ENCODE measurements around the gene TOP2B.

Gene TOP2B

GRCh38 chr3:25572336-25572735 lies 92.4 kb downstream of the TOP2B start:
- Histone ChIP-seq H3K79me2 (ENCODE audit: control insufficient read depth, insufficient read depth, low read length, poor library complexity) (no peaks in the 10 kb centered on the region), H3K27me3 (ENCODE audit: insufficient read depth, low read length) (no peaks in the 10 kb centered on the region), H3K23ac (ENCODE audit: low read length) (no peak overlapping the region), H2AK5ac (ENCODE audit: low read length) (no peak overlapping the region), H2BK120ac (ENCODE audit: insufficient read depth, low read length, poor library complexity) (no peak overlapping the region), H3K18ac (ENCODE audit: low read length) (no peak overlapping the region), H3K9me3 (ENCODE audit: insufficient read depth, low read depth, low read length) (no peaks in the 10 kb centered on the region), H2AFZ (ENCODE audit: insufficient read depth, low read length, poor library complexity) (no peak overlapping the region), H3K9ac (ENCODE audit: low read length) (no peak overlapping the region), H3K4me2 (ENCODE audit: low read length) (no peak overlapping the region), H3K27ac (ENCODE audit: low read depth, low read length) (no peak overlapping the region), H3K4me1 (ENCODE audit: control insufficient read depth in 1 of 2, insufficient read depth in 2 of 2, low read length in 2 of 2) (peaks cover 0 to 9% of the 10 kb centered on the region in 2 experiments), H2BK12ac (ENCODE audit: low read length) (no peak overlapping the region), H3K36me3 (ENCODE audit: control insufficient read depth in 1 of 2, insufficient read depth in 2 of 2, low read length in 2 of 2) (peaks cover 7 to 9% of the 10 kb centered on the region in 2 experiments), H3K79me1 (ENCODE audit: low read length) (no peaks in the 10 kb centered on the region), H2BK5ac (ENCODE audit: low read depth, low read length, poor library complexity) (no peak overlapping the region), H4K8ac (ENCODE audit: low read depth, low read length) (no peak overlapping the region), H3K14ac (ENCODE audit: low read length) (no peak overlapping the region), H3K4me3 (ENCODE audit: low read depth, low read length) (no peak overlapping the region), H4K91ac (ENCODE audit: low read depth, low read length) (no peak overlapping the region), H4K12ac (ENCODE audit: low read depth, low read length) (no peak overlapping the region), H3K4ac (ENCODE audit: low read depth, low read length) (no peak overlapping the region)
- no CpG with 5 or more reads among the region's 3 CpGs for WGBS (ENCODE audit: extremely low coverage, insufficient coverage, insufficient read length)
- DNase-seq, result no peak

- Histone ChIP-seq H3K27me3 (ENCODE audit: insufficient read depth, low read length) (no peaks in the 10 kb centered on the region), H3K4ac (ENCODE audit: low read depth, low read length) (no peak overlapping the region), H3K36me3 (ENCODE audit: control insufficient read depth in 1 of 2, insufficient read depth in 2 of 2, low read length in 2 of 2) (peaks cover 7 to 9% of the 10 kb centered on the region in 2 experiments), H3K9me3 (ENCODE audit: insufficient read depth, low read depth, low read length) (no peaks in the 10 kb centered on the region), H4K8ac (ENCODE audit: low read depth, low read length) (no peak overlapping the region), H2BK5ac (ENCODE audit: low read depth, low read length, poor library complexity) (no peak overlapping the region), H3K23ac (ENCODE audit: low read length) (no peak overlapping the region), H3K4me2 (ENCODE audit: low read length) (no peak overlapping the region), H3K79me2 (ENCODE audit: control insufficient read depth, insufficient read depth, low read length, poor library complexity) (no peaks in the 10 kb centered on the region), H3K14ac (ENCODE audit: low read length) (no peak overlapping the region), H3K4me3 (ENCODE audit: low read depth, low read length) (no peak overlapping the region), H3K4me1 (ENCODE audit: control insufficient read depth in 1 of 2, insufficient read depth in 2 of 2, low read length in 2 of 2) (peaks cover 0 to 9% of the 10 kb centered on the region in 2 experiments), H2AK5ac (ENCODE audit: low read length) (no peak overlapping the region), H2BK120ac (ENCODE audit: insufficient read depth, low read length, poor library complexity) (no peak overlapping the region), H3K27ac (ENCODE audit: low read depth, low read length) (no peak overlapping the region), H3K9ac (ENCODE audit: low read length) (no peak overlapping the region), H2AFZ (ENCODE audit: insufficient read depth, low read length, poor library complexity) (no peak overlapping the region), H3K79me1 (ENCODE audit: low read length) (no peaks in the 10 kb centered on the region), H3K18ac (ENCODE audit: low read length) (no peak overlapping the region), H4K12ac (ENCODE audit: low read depth, low read length) (no peak overlapping the region), H2BK12ac (ENCODE audit: low read length) (no peak overlapping the region), H4K91ac (ENCODE audit: low read depth, low read length) (no peak overlapping the region)
- WGBS (ENCODE audit: extremely low coverage, insufficient coverage, insufficient read length), result no CpG with 5 or more reads among the region's 6 CpGs
- no peak for DNase-seq
Observed at GRCh38 chr3:25571285-25571684, 93.4 kb downstream of the TOP2B start.

- H2BK5ac ChIP-seq (ENCODE audit: low read depth, low read length, poor library complexity), result no peak overlapping the region
Observed at GRCh38 chr3:25568525-25569078, 96.1 kb downstream of the TOP2B start.

GRCh38 chr3:25567806-25568524 lies 96.7 kb downstream of the TOP2B start:
- WGBS (ENCODE audit: extremely low coverage, insufficient coverage, insufficient read length), result no CpG with 5 or more reads among the region's 14 CpGs
- no peak for DNase-seq
- H3K9ac ChIP-seq (ENCODE audit: low read length), result no peak overlapping the region
- no peak overlapping the region for H2AK5ac ChIP-seq (ENCODE audit: low read length)
- H3K4me1 ChIP-seq (ENCODE audit: control insufficient read depth in 1 of 2, insufficient read depth in 2 of 2, low read length in 2 of 2), result peaks cover 0 to 4% of the 10 kb centered on the region in 2 experiments
- peaks cover 7 to 9% of the 10 kb centered on the region in 2 experiments for H3K36me3 ChIP-seq (ENCODE audit: control insufficient read depth in 1 of 2, insufficient read depth in 2 of 2, low read length in 2 of 2)
- no peak overlapping the region for H3K18ac ChIP-seq (ENCODE audit: low read length)
- H3K14ac ChIP-seq (ENCODE audit: low read length), result no peak overlapping the region
- H3K4me2 ChIP-seq (ENCODE audit: low read length), result no peak overlapping the region
- H3K4ac ChIP-seq (ENCODE audit: low read depth, low read length), result no peak overlapping the region
- H3K4me3 ChIP-seq (ENCODE audit: low read depth, low read length), result no peak overlapping the region
- H4K8ac ChIP-seq (ENCODE audit: low read depth, low read length), result no peak overlapping the region
- H3K79me2 ChIP-seq (ENCODE audit: control insufficient read depth, insufficient read depth, low read length, poor library complexity), result no peaks in the 10 kb centered on the region
- no peaks in the 10 kb centered on the region for H3K9me3 ChIP-seq (ENCODE audit: insufficient read depth, low read depth, low read length)
- H3K27me3 ChIP-seq (ENCODE audit: insufficient read depth, low read length), result no peaks in the 10 kb centered on the region
- no peak overlapping the region for H3K27ac ChIP-seq (ENCODE audit: low read depth, low read length)
- no peak overlapping the region for H3K23ac ChIP-seq (ENCODE audit: low read length)
- H2AFZ ChIP-seq (ENCODE audit: insufficient read depth, low read length, poor library complexity), result no peak overlapping the region
- H2BK120ac ChIP-seq (ENCODE audit: insufficient read depth, low read length, poor library complexity), result no peak overlapping the region
- no peak overlapping the region for H2BK5ac ChIP-seq (ENCODE audit: low read depth, low read length, poor library complexity)
- no peak overlapping the region for H4K12ac ChIP-seq (ENCODE audit: low read depth, low read length)
- H2BK12ac ChIP-seq (ENCODE audit: low read length), result no peak overlapping the region
- no peaks in the 10 kb centered on the region for H3K79me1 ChIP-seq (ENCODE audit: low read length)
- no peak overlapping the region for H4K91ac ChIP-seq (ENCODE audit: low read depth, low read length)

More at GRCh38 chr3:25568525-25569078, 96.1 kb downstream of the TOP2B start:
- WGBS (ENCODE audit: extremely low coverage, insufficient coverage, insufficient read length), result no CpG with 5 or more reads among the region's 10 CpGs
- H4K12ac ChIP-seq (ENCODE audit: low read depth, low read length), result no peak overlapping the region
- no peak overlapping the region for H3K14ac ChIP-seq (ENCODE audit: low read length)
- H3K79me2 ChIP-seq (ENCODE audit: control insufficient read depth, insufficient read depth, low read length, poor library complexity), result no peaks in the 10 kb centered on the region
- peaks cover 0 to 9% of the 10 kb centered on the region in 2 experiments for H3K4me1 ChIP-seq (ENCODE audit: control insufficient read depth in 1 of 2, insufficient read depth in 2 of 2, low read length in 2 of 2)
- no peak for DNase-seq
- no peak overlapping the region for H4K91ac ChIP-seq (ENCODE audit: low read depth, low read length)
- H3K4ac ChIP-seq (ENCODE audit: low read depth, low read length), result no peak overlapping the region
- H2BK120ac ChIP-seq (ENCODE audit: insufficient read depth, low read length, poor library complexity), result no peak overlapping the region
- no peak overlapping the region for H3K23ac ChIP-seq (ENCODE audit: low read length)
- H4K8ac ChIP-seq (ENCODE audit: low read depth, low read length), result no peak overlapping the region
- no peak overlapping the region for H3K4me2 ChIP-seq (ENCODE audit: low read length)
- no peaks in the 10 kb centered on the region for H3K79me1 ChIP-seq (ENCODE audit: low read length)
- no peak overlapping the region for H3K4me3 ChIP-seq (ENCODE audit: low read depth, low read length)
- H3K9me3 ChIP-seq (ENCODE audit: insufficient read depth, low read depth, low read length), result no peaks in the 10 kb centered on the region
- H3K9ac ChIP-seq (ENCODE audit: low read length), result no peak overlapping the region
- no peaks in the 10 kb centered on the region for H3K27me3 ChIP-seq (ENCODE audit: insufficient read depth, low read length)
- H3K18ac ChIP-seq (ENCODE audit: low read length), result no peak overlapping the region
- no peak overlapping the region for H2BK12ac ChIP-seq (ENCODE audit: low read length)
- H3K36me3 ChIP-seq (ENCODE audit: control insufficient read depth in 1 of 2, insufficient read depth in 2 of 2, low read length in 2 of 2), result peaks cover 7 to 9% of the 10 kb centered on the region in 2 experiments
- H2AFZ ChIP-seq (ENCODE audit: insufficient read depth, low read length, poor library complexity), result no peak overlapping the region
- no peak overlapping the region for H3K27ac ChIP-seq (ENCODE audit: low read depth, low read length)
- H2AK5ac ChIP-seq (ENCODE audit: low read length), result no peak overlapping the region

Data from trophoblast cell (in vitro differentiated cells and primary cell).